Measurements from ENCODE around the gene CCNB3. TPM values are rescaled to one million over a fixed set of nuclear protein-coding genes. Genes with fewer than 3 reads are reported as not detected.

CCNB3 gene, protein sequence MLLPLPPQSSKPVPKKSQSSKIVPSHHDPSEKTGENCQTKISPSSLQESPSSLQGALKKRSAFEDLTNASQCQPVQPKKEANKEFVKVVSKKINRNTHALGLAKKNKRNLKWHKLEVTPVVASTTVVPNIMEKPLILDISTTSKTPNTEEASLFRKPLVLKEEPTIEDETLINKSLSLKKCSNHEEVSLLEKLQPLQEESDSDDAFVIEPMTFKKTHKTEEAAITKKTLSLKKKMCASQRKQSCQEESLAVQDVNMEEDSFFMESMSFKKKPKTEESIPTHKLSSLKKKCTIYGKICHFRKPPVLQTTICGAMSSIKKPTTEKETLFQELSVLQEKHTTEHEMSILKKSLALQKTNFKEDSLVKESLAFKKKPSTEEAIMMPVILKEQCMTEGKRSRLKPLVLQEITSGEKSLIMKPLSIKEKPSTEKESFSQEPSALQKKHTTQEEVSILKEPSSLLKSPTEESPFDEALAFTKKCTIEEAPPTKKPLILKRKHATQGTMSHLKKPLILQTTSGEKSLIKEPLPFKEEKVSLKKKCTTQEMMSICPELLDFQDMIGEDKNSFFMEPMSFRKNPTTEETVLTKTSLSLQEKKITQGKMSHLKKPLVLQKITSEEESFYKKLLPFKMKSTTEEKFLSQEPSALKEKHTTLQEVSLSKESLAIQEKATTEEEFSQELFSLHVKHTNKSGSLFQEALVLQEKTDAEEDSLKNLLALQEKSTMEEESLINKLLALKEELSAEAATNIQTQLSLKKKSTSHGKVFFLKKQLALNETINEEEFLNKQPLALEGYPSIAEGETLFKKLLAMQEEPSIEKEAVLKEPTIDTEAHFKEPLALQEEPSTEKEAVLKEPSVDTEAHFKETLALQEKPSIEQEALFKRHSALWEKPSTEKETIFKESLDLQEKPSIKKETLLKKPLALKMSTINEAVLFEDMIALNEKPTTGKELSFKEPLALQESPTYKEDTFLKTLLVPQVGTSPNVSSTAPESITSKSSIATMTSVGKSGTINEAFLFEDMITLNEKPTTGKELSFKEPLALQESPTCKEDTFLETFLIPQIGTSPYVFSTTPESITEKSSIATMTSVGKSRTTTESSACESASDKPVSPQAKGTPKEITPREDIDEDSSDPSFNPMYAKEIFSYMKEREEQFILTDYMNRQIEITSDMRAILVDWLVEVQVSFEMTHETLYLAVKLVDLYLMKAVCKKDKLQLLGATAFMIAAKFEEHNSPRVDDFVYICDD (N-terminal part only)
- 0.41 to 1.3 TPM (median 0.44 TPM) in 5 replicates for total RNA-seq (2022; extraction: Qiagen RNA extraction)

DNA sequence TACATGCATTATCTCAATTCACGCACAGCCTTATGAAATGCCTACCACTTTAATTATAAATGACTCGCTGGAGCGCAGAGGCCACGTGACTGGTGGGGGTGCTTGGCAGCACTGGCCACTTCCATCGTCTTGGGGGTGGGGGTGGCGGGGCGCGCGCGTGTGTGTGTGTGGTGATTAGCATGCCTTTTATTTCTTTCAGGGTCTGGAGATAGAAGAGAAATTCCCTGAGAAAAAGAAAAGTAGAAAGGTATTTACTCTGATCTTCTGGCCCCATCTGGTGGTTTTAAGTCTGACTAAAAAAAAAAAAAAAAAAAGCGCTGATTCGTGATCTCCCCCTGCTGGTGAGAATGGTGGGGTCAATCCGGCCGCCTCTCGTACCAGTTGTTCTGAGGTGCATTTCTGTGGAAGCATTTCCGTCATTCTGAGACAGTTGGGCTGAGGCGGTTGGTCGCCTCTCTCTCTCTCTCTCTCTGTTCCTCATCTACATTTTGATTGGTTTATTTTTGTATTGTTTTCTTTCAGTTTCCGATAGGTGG is at the start of gene CCNB3:
TSS of gene CCNB3 (plus strand) at position 402 of the 536 bp plus-strand sequence. CDS start 80,399 bp downstream, outside the sequence.

GRCh38 chrX:50200907-50201306 is 3.7 kb upstream of the CCNB3 start, which contains the start of gene AKAP4:
AKAP4 (minus strand) TSS chrX:50201007; CDS start chrX:50200889, 118 bp downstream.

Other genes starting within 250 kb of the CCNB3 start
- gene AKAP4, start 3.8 kb upstream of the CCNB3 start, total RNA-seq (2022; extraction: Qiagen RNA extraction) = not detected in 5 replicates

Data from A549 treated with CORT108297 at 1 μM for 4 hours (cell line).